ENCODE data around the gene BTF3.

DNA sequence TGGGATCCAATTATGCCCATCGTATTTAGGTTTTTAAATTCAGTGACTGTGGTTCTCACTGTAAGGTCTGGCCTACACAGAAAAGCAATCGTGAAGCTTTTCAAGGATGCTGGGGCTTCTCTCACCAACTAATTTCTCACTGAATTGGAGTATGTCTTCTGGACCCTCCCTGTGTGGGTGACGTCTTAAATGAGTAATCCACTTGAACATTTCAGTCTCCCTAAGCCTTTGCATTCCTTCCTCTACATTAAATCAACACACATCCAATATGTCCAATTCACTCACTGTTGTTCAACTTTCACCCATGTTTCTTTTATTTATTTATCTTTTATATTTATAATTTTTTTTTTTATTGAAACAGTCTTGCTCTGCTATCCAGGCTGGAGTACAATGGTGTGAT lies 12.5 kb upstream of the BTF3 start:
- TF ChIP-seq EZH2 (IDR thresholded peaks at IDR 0.05; ENCODE audit: borderline replicate concordance, insufficient read depth, low read length, poor library complexity, severe bottlenecking) = no peak
- TF ChIP-seq TAF1 (IDR thresholded peaks at IDR 0.05; ENCODE audit: low read depth) = no peak
- TF ChIP-seq, protein P1, sequence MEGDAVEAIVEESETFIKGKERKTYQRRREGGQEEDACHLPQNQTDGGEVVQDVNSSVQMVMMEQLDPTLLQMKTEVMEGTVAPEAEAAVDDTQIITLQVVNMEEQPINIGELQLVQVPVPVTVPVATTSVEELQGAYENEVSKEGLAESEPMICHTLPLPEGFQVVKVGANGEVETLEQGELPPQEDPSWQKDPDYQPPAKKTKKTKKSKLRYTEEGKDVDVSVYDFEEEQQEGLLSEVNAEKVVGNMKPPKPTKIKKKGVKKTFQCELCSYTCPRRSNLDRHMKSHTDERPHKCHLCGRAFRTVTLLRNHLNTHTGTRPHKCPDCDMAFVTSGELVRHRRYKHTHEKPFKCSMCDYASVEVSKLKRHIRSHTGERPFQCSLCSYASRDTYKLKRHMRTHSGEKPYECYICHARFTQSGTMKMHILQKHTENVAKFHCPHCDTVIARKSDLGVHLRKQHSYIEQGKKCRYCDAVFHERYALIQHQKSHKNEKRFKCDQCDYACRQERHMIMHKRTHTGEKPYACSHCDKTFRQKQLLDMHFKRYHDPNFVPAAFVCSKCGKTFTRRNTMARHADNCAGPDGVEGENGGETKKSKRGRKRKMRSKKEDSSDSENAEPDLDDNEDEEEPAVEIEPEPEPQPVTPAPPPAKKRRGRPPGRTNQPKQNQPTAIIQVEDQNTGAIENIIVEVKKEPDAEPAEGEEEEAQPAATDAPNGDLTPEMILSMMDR (IDR thresholded peaks at IDR 0.05; ENCODE audit: poor library complexity, severe bottlenecking) = no peak
- no peak for TF ChIP-seq REST (IDR thresholded peaks at IDR 0.05; ENCODE audit: borderline replicate concordance)
